Measurements from ENCODE around the gene NCKAP5L. TPM values are rescaled to one million over a fixed set of nuclear protein-coding genes. Genes with fewer than 3 reads are reported as not detected.
A peak's percentile ranks its signal among the peaks of the same experiment; 100 is the strongest.

The NCKAP5L gene, protein sequence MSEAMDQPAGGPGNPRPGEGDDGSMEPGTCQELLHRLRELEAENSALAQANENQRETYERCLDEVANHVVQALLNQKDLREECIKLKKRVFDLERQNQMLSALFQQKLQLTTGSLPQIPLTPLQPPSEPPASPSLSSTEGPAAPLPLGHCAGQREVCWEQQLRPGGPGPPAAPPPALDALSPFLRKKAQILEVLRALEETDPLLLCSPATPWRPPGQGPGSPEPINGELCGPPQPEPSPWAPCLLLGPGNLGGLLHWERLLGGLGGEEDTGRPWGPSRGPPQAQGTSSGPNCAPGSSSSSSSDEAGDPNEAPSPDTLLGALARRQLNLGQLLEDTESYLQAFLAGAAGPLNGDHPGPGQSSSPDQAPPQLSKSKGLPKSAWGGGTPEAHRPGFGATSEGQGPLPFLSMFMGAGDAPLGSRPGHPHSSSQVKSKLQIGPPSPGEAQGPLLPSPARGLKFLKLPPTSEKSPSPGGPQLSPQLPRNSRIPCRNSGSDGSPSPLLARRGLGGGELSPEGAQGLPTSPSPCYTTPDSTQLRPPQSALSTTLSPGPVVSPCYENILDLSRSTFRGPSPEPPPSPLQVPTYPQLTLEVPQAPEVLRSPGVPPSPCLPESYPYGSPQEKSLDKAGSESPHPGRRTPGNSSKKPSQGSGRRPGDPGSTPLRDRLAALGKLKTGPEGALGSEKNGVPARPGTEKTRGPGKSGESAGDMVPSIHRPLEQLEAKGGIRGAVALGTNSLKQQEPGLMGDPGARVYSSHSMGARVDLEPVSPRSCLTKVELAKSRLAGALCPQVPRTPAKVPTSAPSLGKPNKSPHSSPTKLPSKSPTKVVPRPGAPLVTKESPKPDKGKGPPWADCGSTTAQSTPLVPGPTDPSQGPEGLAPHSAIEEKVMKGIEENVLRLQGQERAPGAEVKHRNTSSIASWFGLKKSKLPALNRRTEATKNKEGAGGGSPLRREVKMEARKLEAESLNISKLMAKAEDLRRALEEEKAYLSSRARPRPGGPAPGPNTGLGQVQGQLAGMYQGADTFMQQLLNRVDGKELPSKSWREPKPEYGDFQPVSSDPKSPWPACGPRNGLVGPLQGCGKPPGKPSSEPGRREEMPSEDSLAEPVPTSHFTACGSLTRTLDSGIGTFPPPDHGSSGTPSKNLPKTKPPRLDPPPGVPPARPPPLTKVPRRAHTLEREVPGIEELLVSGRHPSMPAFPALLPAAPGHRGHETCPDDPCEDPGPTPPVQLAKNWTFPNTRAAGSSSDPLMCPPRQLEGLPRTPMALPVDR (N-terminal part only)
- total RNA-seq (11.6 and 14.2 TPM in 2 replicates), polyA plus RNA-seq (3.9 TPM in 2 replicates), polyA minus RNA-seq (ENCODE audit: low replicate concordance) (15.0 and 23.4 TPM in 2 replicates)
- 9.8 and 10.5 TPM in 2 replicates for polyA plus RNA-seq (2012)

DNA sequence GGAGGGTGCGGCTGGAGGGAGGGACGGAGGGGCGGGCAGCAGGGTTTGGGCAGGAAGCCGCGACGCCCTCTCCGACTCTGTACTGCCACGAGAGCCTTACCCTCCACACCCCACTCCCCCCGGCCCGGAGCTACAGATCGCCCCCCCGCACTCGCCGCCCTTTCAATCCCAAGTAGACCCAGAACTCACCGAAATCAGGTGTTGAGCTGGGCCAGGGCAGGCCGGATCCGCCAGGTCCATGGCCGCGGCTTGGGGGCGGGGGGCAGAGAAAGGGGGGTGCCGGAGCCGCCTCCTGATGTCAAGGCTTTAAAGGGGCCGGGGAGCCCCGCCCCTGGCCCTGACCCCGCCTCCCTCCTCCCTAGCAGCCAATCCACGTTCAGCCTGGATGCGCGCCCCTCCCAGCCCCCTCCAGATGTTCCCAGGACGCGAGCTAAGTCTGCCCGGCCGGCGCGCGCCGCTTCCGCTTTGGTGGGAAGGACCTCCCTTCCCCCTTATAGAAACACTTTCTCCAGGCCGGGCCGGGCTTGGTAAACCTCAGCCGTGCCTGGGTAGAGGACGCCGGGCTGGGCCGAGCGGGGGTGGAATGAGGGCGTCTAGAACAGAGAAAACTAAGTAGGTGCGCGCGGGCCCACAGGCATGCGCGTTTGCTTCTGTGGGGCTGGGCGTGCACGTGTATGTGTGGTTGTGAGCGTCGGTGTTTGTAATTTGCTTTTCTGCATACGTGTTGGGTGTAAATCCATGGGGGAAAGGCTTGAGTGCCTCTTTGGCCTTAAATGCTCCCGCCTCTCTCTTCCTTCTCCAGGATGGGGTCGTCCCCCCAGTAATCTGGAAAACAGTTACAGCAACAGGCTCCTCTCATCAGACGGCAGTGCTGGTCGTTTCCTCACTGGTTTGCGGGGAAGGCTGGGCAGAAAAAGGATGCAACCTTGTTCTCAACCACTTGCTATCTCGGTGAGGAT lies at the start of gene NCKAP5L:
NCKAP5L (minus strand) TSS at position 281 of the 959 bp plus-strand sequence. CDS start 24,369 bp downstream, outside the sequence.
- Histone ChIP-seq H3K4me3 (replicated peaks in 1 of 4; ENCODE audit: control extremely low read depth in 1 of 4, insufficient read depth in 1 of 4, low read depth in 3 of 4, low read length in 4 of 4) (peak within 1 kb of the TSS; percentile 78 to 93 (median 82)), H3K4me2 (ENCODE audit: extremely low read depth, insufficient read depth, low read length) (peak within 1 kb of the TSS; percentile 99), H3K9me3 (ENCODE audit: control insufficient read depth, insufficient read depth, low read depth, low read length) (no peaks in the 10 kb centered on the region), H3K9ac (ENCODE audit: insufficient read depth, low read length) (peak within 1 kb of the TSS; percentile 79), H3K27ac (ENCODE audit: insufficient read depth, low read length) (peak within 1 kb of the TSS; percentile 79), H2AFZ (ENCODE audit: low read length) (peak within 1 kb of the TSS; percentile 88), H3K4me1 (ENCODE audit: control insufficient read depth, extremely low read depth, insufficient read depth, low read length) (peaks cover 32% of the 10 kb centered on the region), H3K36me3 (ENCODE audit: control insufficient read depth, insufficient read depth, low read length) (peaks cover 2% of the 10 kb centered on the region), H4K20me1 (ENCODE audit: control insufficient read depth, extremely low read depth, insufficient read depth, low read length) (no peaks in the 10 kb centered on the region), H3K79me2 (ENCODE audit: control insufficient read depth, insufficient read depth, low read length) (peaks cover 33% of the 10 kb centered on the region), H3K27me3 (ENCODE audit: control insufficient read depth, insufficient read depth, low read length) (no peaks in the 10 kb centered on the region)
- TF ChIP-seq, protein P1, sequence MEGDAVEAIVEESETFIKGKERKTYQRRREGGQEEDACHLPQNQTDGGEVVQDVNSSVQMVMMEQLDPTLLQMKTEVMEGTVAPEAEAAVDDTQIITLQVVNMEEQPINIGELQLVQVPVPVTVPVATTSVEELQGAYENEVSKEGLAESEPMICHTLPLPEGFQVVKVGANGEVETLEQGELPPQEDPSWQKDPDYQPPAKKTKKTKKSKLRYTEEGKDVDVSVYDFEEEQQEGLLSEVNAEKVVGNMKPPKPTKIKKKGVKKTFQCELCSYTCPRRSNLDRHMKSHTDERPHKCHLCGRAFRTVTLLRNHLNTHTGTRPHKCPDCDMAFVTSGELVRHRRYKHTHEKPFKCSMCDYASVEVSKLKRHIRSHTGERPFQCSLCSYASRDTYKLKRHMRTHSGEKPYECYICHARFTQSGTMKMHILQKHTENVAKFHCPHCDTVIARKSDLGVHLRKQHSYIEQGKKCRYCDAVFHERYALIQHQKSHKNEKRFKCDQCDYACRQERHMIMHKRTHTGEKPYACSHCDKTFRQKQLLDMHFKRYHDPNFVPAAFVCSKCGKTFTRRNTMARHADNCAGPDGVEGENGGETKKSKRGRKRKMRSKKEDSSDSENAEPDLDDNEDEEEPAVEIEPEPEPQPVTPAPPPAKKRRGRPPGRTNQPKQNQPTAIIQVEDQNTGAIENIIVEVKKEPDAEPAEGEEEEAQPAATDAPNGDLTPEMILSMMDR (conservative IDR thresholded peaks at IDR 0.05 in 1 of 2, IDR thresholded peaks at IDR 0.05 in 1 of 2; ENCODE audit: low read depth in 1 of 2, low read length in 2 of 2): no peak
- TF ChIP-seq EZH2 (IDR thresholded peaks at IDR 0.05; ENCODE audit: low read length, missing control alignments): no peak
- DNase-seq (ENCODE audit: low read depth in 2 of 2): peak; percentile 96 to 97

DNA sequence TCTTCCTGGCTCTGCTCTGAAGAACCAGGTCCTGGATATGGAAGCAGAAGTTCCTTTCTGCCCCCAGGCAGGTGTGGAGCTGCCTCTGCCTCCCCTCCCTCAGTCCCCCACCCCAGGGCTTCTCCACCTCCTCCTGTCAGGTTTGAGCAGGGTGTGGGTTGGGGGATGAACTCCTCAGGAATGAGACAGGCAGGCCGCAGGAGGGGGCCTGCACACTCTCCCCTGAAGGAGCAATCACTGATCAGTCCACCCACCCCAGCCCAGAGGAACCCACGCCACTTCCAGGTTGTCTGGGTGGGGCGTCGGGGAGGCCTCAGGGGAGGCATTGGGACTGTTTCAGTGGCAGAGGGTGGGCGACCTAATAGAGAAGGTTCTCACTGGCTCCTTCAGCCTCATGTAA lies 48.9 kb upstream of the NCKAP5L start:
- no peaks in the 10 kb centered on the region for H4K20me1 ChIP-seq (ENCODE audit: control insufficient read depth, extremely low read depth, insufficient read depth, low read length)
- H3K9me3 ChIP-seq (ENCODE audit: control insufficient read depth, insufficient read depth, low read depth, low read length): no peaks in the 10 kb centered on the region
- H3K9ac ChIP-seq (ENCODE audit: insufficient read depth, low read length): no peak overlapping the region
- H2AFZ ChIP-seq (ENCODE audit: low read length): no peak overlapping the region
- no peak overlapping the region for H3K27ac ChIP-seq (ENCODE audit: insufficient read depth, low read length)
- no peaks in the 10 kb centered on the region for H3K4me1 ChIP-seq (ENCODE audit: control insufficient read depth, extremely low read depth, insufficient read depth, low read length)
- no peak overlapping the region for H3K4me3 ChIP-seq (replicated peaks in 1 of 4; ENCODE audit: control extremely low read depth in 1 of 4, insufficient read depth in 1 of 4, low read depth in 3 of 4, low read length in 4 of 4)
- TF ChIP-seq EZH2 (IDR thresholded peaks at IDR 0.05; ENCODE audit: low read length, missing control alignments): no peak
- TF ChIP-seq, protein P1 (conservative IDR thresholded peaks at IDR 0.05 in 1 of 2, IDR thresholded peaks at IDR 0.05 in 1 of 2; ENCODE audit: low read depth in 1 of 2, low read length in 2 of 2): no peak
- no peak overlapping the region for H3K4me2 ChIP-seq (ENCODE audit: extremely low read depth, insufficient read depth, low read length)
- no peaks in the 10 kb centered on the region for H3K79me2 ChIP-seq (ENCODE audit: control insufficient read depth, insufficient read depth, low read length)
- no peaks in the 10 kb centered on the region for H3K36me3 ChIP-seq (ENCODE audit: control insufficient read depth, insufficient read depth, low read length)
- DNase-seq (ENCODE audit: low read depth in 2 of 2): no peak
- H3K27me3 ChIP-seq (ENCODE audit: control insufficient read depth, insufficient read depth, low read length): peaks cover 3% of the 10 kb centered on the region

Data from fibroblast of lung (primary cell).